Posterior cingulate gyrus (tissue), 11 donors: ENCODE measurements around the gene BTLA.
"Not testable (repeated sequence)": the region's sequence is repeated elsewhere in the genome, so short reads cannot be mapped to it uniquely, and the experiment has no call there.

Experiments used
- DNase-seq, 10 donors: peaks; one replicate each; pipeline versions ENCODE4 v3.0.0 to v3.0.0-alpha.2; 2020 to 2021; ENCODE audit warnings: mixed read lengths in 3 of 10
- intact Hi-C: fragments of 100-400 bp; cut with DNase I; formaldehyde crosslinking; loops from one replicate; pipeline ENCODE4 v1.15.1; 2023

The BTLA gene

DNA sequence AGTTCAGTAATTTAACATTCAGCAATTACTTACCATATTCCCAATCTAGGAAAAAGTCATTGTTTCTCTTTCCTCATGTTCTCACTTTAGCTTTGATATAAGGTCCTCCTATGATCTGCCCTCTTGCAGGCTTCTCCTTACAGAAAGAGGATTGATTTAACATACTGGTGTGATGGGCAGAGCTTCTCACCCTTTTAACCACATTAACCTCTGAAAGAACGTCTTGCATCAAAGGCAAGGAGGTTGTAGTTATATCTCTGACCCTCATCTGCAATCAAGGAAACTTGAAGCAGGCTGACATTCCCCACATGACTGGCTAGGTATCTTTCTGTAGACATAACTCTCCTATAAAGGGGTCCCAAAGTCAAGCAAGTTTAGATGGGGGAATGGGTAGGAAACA lies 39.5 kb downstream of the BTLA start:
- intact Hi-C loops: no loop called here
- DNase-seq: no peak

GRCh38 chr3:112456147-112456546 lies 43.1 kb downstream of the BTLA start:
- no peak for DNase-seq
- intact Hi-C loops: no loop called here

GRCh38 chr3:112448939-112449338 lies 50.3 kb downstream of the BTLA start:
- no peak for DNase-seq
- intact Hi-C loops: no loop called here

- DNase-seq: no peak
- intact Hi-C loops: no loop called here
Observed at GRCh38 chr3:112446343-112446742, 52.9 kb downstream of the BTLA start.

DNA sequence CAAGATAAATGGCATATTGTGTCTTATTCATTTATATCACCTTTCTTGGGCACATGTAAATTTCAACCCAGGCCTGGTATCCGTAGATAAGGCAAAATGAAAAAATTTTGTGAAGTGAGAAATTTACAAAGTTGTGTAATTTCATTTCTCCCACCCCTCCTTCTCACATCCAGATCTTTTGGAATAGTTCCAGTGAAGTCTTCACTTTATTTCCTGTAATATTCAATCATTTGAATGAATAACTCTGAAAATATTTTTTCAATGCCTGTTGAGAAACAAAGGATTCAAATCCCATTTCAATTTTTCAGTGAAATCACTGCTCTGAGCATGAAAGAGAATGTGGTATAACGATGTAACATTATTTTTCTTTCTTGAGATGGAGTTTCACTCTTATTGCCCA lies 53.4 kb downstream of the BTLA start:
- intact Hi-C loops: no loop called here
- no peak for DNase-seq

- intact Hi-C loops: no loop called here
Observed at GRCh38 chr3:112437146-112438022, 61.9 kb downstream of the BTLA start.

DNA sequence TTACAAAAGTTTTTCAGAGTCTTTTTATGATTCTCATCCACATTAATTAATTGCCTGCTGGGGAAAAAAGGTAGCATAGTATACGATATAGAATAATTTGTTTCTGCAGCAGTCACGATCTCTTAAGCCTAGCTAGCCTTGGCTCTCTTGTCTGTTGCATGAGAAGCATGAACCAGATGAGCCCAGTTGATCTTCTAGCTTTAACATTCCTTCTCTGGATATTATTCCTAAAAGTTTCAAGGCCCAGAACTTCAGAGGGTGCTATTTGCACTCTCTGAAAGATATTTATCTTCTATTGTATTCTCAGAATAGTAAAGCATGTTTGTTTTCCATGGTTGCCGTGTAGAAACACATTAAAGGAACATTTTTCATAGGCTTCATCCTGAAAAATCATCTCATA lies 69.3 kb downstream of the BTLA start:
- DNase-seq: no peak
- intact Hi-C loops: no loop called here

More at GRCh38 chr3:112437146-112438022, 61.9 kb downstream of the BTLA start:
- no peak for DNase-seq

DNA sequence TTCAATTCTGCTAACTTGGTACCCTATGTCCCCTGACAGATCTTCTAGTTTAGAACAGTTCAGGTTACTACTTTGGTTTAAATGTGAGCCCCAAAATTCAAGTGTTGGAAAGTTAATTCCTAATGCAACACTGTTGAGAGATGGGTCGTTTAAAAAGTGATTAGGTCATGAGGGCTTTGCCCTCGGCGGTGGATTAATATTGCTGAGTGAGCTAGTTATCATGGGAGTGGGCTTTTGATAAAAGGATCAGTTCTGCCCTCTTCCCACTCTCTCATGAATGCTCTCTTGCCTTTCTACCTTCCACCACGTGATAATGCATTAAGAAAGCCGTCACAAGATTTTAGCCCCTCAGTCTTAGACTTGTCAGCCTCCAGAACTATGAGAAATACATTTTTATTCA lies 72.1 kb downstream of the BTLA start:
- DNase-seq: no peak
- intact Hi-C loops: no loop called here

GRCh38 chr3:112425858-112426750 lies 73.2 kb downstream of the BTLA start:
- DNase-seq: no peak
- intact Hi-C loops: no loop called here

DNA sequence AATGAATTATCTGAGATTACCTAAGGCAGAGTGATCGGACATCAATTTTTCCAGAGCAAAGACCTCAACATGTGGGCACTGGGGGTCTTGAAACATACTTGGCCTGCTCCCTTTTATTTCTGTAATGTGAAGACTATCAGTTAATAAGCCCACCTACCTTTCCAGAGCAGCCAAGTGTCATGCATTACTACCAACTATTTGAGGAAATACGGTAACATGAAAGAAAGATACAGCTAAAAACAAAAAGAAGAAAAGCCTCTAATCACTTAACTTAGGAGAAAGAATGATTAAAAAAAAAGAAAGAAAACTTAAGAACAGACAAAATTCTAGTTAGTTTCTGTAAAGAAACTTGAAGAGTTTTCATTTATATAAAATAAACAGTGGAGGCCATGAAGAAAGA lies 73.9 kb downstream of the BTLA start:
- no peak for DNase-seq
- intact Hi-C loops: no loop called here

- intact Hi-C loops: no loop called here
- DNase-seq: no peak
Observed at GRCh38 chr3:112424394-112424793, 74.9 kb downstream of the BTLA start.

DNA sequence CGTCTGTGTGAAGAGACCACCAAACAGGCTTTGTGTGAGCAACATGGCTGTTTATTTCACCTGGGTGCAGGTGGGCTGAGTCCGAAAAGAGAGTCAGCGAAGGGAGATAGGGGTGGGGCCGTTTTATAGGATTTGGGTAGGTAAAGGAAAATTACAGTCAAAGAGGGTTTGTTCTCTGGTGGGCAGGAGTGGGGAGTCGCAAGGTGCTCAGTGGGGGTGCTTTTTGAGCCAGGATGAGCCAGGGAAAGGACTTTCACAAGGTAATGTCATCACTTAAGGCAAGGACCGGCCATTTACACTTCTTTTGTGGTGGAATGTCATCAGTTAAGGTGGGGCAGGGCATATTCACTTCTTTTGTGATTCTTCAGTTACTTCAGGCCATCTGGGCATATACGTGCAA lies 76.4 kb downstream of the BTLA start:
- DNase-seq, intact Hi-C loops: not testable (repeated sequence)

DNA sequence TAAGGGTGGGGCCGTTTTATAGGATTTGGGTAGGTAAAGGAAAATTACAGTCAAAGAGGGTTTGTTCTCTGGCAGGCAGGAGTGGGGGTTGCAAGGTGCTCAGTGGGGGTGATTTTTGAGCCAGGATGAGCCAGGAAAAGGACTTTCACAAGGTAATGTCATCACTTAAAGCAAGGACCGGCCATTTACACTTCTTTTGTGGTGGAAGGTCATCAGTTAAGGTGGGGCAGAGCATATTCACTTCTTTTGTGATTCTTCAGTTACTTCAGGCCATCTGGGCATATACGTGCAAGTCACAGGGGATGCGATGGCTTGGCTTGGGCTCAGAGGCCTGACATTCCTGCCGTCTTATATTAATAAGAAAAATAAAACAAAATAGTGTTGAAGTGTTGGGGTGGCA lies 80.7 kb downstream of the BTLA start:
- DNase-seq, intact Hi-C loops: not testable (repeated sequence)

GRCh38 chr3:112417696-112418318 lies 81.5 kb downstream of the BTLA start:
- DNase-seq: no peak
- intact Hi-C loops: no loop called here

DNA sequence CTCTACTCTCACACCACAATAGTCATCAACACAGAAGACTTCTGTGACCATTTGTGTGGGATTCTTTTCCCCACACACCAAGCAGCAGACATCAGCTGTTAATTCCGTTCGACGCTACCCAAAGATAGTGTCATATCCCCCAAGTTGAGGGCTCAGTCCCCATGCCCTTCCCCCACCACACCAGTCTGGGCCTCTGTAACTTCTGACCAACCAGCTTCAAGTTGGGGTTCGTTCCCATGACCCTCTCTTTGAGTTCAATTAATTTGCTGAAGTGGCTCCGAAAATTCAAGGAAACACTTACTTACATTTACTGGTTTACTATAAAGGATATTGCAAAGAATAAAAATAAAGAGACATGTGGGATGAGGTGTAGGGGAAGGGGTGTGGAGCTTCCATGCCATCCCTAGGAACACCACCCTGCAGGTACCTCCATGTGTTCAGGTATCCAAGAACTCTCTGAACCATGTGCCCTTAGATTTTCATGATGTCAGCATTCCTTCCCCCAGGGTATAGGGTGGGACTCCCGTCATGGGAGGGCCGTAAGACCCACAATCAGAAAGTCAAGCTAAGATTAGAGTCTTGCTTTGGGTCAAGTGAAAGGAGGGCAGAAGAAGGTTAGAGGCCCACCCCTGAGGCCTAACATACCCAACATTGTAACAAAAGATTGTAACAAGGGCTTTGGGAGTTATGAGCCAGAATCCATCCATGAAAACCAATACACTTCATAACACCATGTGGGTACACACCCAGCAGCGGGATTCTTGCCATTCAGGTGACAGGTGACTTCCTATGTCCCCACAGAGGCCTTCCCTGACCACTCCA lies 82.7 kb downstream of the BTLA start:
- DNase-seq: no peak
- intact Hi-C loops: no loop called here

DNA sequence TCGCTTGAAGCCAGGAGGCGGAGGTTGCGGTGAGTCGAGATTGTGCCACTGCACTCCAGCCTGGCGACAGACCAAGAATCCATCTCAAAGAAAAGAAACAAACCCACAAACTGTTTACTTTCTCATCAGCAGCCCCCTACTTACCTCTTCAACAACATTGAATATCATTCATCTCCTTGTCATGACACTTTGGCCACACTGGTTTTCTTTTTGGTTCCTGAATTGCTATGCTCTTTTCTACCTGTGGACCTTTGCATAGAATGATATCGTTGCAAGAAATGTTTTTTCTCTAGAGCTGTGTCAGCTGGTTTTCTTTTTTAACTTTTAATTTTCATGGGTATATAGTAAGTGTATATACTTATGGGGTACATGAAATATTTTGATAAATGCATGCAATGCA lies 83.9 kb downstream of the BTLA start:
- intact Hi-C loops: no loop called here
- no peak for DNase-seq
